Calu3 (cell line): ENCODE results near the gene OR9A4. TPM values are rescaled to one million over a fixed set of nuclear protein-coding genes. Genes with fewer than 3 reads are reported as not detected.
"Not testable (repeated sequence)": the region's sequence is repeated elsewhere in the genome, so short reads cannot be mapped to it uniquely, and the experiment has no call there.

Source experiments
- BruUV-seq: library from RNA; stranded (reverse); fragments of 400-500 nt; replicated peaks from 2 replicates; lab custom pipeline; 2021; lab: Mats Ljungman, UMichigan
- CTCF ChIA-PET: fragments of 300-600 bp; sonication (Branson Sonifier 250); formaldehyde crosslinking; loops from one replicate; lab custom pipeline; 2022; ENCODE audit warnings: antibody characterized with exemption; lab: Charles Lee
- DNase-seq: peaks from one replicate; pipeline ENCODE4 v3.0.0; 2022
- H3K27ac Mint-ChIP-seq: one replicate; pipeline ENCODE4 v1.8.0; 2022; ENCODE audit warnings: mixed read lengths; ENCODE audit not compliant: unreplicated experiment
- H3K27me3 Mint-ChIP-seq: one replicate; pipeline ENCODE4 v1.8.0; 2022; ENCODE audit warnings: mixed read lengths; ENCODE audit not compliant: unreplicated experiment
- H3K36me3 Mint-ChIP-seq: one replicate; pipeline ENCODE4 v1.8.0; 2022; ENCODE audit warnings: mild to moderate bottlenecking, moderate library complexity, mixed read lengths; ENCODE audit not compliant: insufficient read depth, unreplicated experiment
- H3K4me1 Mint-ChIP-seq: one replicate; pipeline ENCODE4 v1.8.0; 2022; ENCODE audit warnings: mild to moderate bottlenecking, low read depth, mixed read lengths; ENCODE audit not compliant: unreplicated experiment
- H3K4me3 Mint-ChIP-seq: one replicate; pipeline ENCODE4 v1.8.0; 2022; ENCODE audit warnings: mild to moderate bottlenecking, low read depth, moderate library complexity, mixed read lengths; ENCODE audit not compliant: unreplicated experiment
- H3K9me3 Mint-ChIP-seq: one replicate; pipeline ENCODE4 v1.8.0; 2022; ENCODE audit warnings: low read depth, mixed read lengths; ENCODE audit not compliant: unreplicated experiment
- intact Hi-C: fragments of 100-400 bp; cut with micrococcal nuclease; formaldehyde crosslinking; loops from one replicate; pipeline ENCODE4 v1.10.0; 2022; ENCODE audit not compliant: unreplicated experiment
- total RNA-seq: library from RNA; stranded (reverse); gene quantifications from 2 replicates; pipeline ENCODE4 v1.2.3, GENCODE V29; 2022
- TF ChIP-seq, protein P1 (sequence below): fragments of 200-600 bp; IDR thresholded peaks from one replicate; pipeline ENCODE4 v1.8.0; 2022; ENCODE audit warnings: antibody characterized with exemption; ENCODE audit not compliant: unreplicated experiment

Gene OR9A4
- total RNA-seq, 1 experiment from 2014 or later, result not detected

- Mint-ChIP-seq H3K27me3 (peaks cover 11% of the 10 kb centered on the region), H3K27ac (no peak overlapping the region), H3K9me3 (no peaks in the 10 kb centered on the region), H3K36me3 (no peaks in the 10 kb centered on the region), H3K4me3 (no peak overlapping the region), H3K4me1 (no peaks in the 10 kb centered on the region)
- intact Hi-C loops, result no loop called here
- CTCF ChIA-PET, result interaction anchor here (0.7 kb wide), 1 partner anchor 536 kb away, joined by 3 read pairs; no protein-coding TSS in a partner anchor
- no TSS peak for BruUV-seq
- no peak for DNase-seq
- TF ChIP-seq, protein P1, sequence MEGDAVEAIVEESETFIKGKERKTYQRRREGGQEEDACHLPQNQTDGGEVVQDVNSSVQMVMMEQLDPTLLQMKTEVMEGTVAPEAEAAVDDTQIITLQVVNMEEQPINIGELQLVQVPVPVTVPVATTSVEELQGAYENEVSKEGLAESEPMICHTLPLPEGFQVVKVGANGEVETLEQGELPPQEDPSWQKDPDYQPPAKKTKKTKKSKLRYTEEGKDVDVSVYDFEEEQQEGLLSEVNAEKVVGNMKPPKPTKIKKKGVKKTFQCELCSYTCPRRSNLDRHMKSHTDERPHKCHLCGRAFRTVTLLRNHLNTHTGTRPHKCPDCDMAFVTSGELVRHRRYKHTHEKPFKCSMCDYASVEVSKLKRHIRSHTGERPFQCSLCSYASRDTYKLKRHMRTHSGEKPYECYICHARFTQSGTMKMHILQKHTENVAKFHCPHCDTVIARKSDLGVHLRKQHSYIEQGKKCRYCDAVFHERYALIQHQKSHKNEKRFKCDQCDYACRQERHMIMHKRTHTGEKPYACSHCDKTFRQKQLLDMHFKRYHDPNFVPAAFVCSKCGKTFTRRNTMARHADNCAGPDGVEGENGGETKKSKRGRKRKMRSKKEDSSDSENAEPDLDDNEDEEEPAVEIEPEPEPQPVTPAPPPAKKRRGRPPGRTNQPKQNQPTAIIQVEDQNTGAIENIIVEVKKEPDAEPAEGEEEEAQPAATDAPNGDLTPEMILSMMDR, result no peak
Measured at GRCh38 chr7:141884539-141885225, 31.5 kb upstream of the OR9A4 start.

DNA sequence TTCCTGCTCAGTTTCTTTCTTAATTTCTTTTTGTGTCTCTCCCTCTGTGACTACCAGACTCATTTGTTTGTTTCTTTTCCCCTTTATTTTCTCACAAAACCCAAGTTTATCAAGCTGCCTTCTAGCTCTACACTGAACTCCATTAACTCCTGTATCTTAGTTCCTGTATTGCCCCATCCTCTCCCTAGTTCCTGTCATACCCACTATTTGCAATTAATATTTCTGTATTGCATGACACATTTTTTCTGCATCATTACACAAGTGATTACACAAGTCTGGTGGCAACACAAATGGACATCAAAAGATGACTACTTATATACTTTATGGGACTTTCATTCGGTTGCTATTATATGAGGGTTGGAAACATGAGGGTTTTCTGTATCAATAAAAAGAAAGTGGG is 26.9 kb upstream of the OR9A4 start:
- H3K9me3 Mint-ChIP-seq, result peaks cover 3% of the 10 kb centered on the region
- TF ChIP-seq, protein P1, result no peak
- H3K36me3 Mint-ChIP-seq, result no peaks in the 10 kb centered on the region
- peaks cover 7% of the 10 kb centered on the region for H3K27me3 Mint-ChIP-seq
- no peak for DNase-seq
- no peaks in the 10 kb centered on the region for H3K4me1 Mint-ChIP-seq
- CTCF ChIA-PET, result no interaction called here
- no peak overlapping the region for H3K4me3 Mint-ChIP-seq
- BruUV-seq, result no TSS peak
- no peak overlapping the region for H3K27ac Mint-ChIP-seq
- intact Hi-C loops, result no loop called here

- TF ChIP-seq, protein P1, result no peak
- H3K4me1 Mint-ChIP-seq, result no peaks in the 10 kb centered on the region
- H3K4me3 Mint-ChIP-seq, result no peak overlapping the region
- H3K27me3 Mint-ChIP-seq, result no peaks in the 10 kb centered on the region
- intact Hi-C loops, result no loop called here
- H3K27ac Mint-ChIP-seq, result no peak overlapping the region
- peaks cover 3% of the 10 kb centered on the region for H3K9me3 Mint-ChIP-seq
- CTCF ChIA-PET, result no interaction called here
- no TSS peak for BruUV-seq
- no peak for DNase-seq
- no peaks in the 10 kb centered on the region for H3K36me3 Mint-ChIP-seq
Measured at GRCh38 chr7:141891336-141891735, 24.9 kb upstream of the OR9A4 start.

GRCh38 chr7:141899366-141899765 is 16.8 kb upstream of the OR9A4 start:
- CTCF ChIA-PET, H3K27ac Mint-ChIP-seq, DNase-seq, intact Hi-C loops, H3K27me3 Mint-ChIP-seq, H3K4me1 Mint-ChIP-seq, BruUV-seq, H3K9me3 Mint-ChIP-seq, H3K4me3 Mint-ChIP-seq, H3K36me3 Mint-ChIP-seq: not testable (repeated sequence)

GRCh38 chr7:141906285-141906684 is 9.9 kb upstream of the OR9A4 start:
- H3K27me3 Mint-ChIP-seq, result peaks cover 15% of the 10 kb centered on the region
- no peak for DNase-seq
- H3K4me3 Mint-ChIP-seq, result no peak overlapping the region
- CTCF ChIA-PET, result no interaction called here
- no peaks in the 10 kb centered on the region for H3K4me1 Mint-ChIP-seq
- no TSS peak for BruUV-seq
- TF ChIP-seq, protein P1, result no peak
- intact Hi-C loops, result no loop called here
- H3K36me3 Mint-ChIP-seq, result no peaks in the 10 kb centered on the region
- H3K9me3 Mint-ChIP-seq, result no peaks in the 10 kb centered on the region
- no peak overlapping the region for H3K27ac Mint-ChIP-seq
